Uterus (tissue), 4 donors: Measurements from ENCODE around the gene RPL23. TPM values are rescaled to one million over a fixed set of nuclear protein-coding genes. Genes with fewer than 3 reads are reported as not detected.
A peak's percentile ranks its signal among the peaks of the same experiment; 100 is the strongest.

Source experiments
- DNase-seq, 2 donors: peaks; one replicate each; pipeline ENCODE4 v3.0.0-alpha.2; 2019 to 2020
- H3K27ac ChIP-seq, 2 donors: fragments of 200-600 bp; sonication (generic); 1 replicate in 1 of 2; 2 replicates in 1 of 2; pipeline ENCODE4 v1.5.1; 2016 to 2018
- H3K27me3 ChIP-seq, 2 donors: fragments of 200-600 bp; sonication (generic); one replicate each; pipeline ENCODE4 v1.5.1; 2018 to 2019; ENCODE audit warnings: control low read depth in 1 of 2
- H3K36me3 ChIP-seq, 2 donors: fragments of 200-600 bp; sonication (generic); one replicate each; pipeline ENCODE4 v1.5.1; 2019; ENCODE audit warnings: control low read depth in 1 of 2
- H3K4me1 ChIP-seq, 2 donors: fragments of 200-600 bp; sonication (generic); one replicate each; pipeline ENCODE4 v1.5.1; 2018 to 2019; ENCODE audit warnings: control low read depth in 1 of 2
- H3K4me3 ChIP-seq, 2 donors: fragments of 200-600 bp; sonication (generic); 1 replicate in 1 of 2; 2 replicates in 1 of 2; pipeline ENCODE4 v1.5.1; 2018 to 2019; ENCODE audit warnings: mild to moderate bottlenecking in 1 of 2
- H3K9me3 ChIP-seq, 2 donors: fragments of 200-600 bp; sonication (generic); one replicate each; pipeline ENCODE4 v1.5.1; 2019; ENCODE audit warnings: control low read depth in 1 of 2
- POLR2A ChIP-seq, 2 donors: fragments of 450-650 bp; IDR thresholded peaks; one replicate each; pipeline ENCODE4 v1.6.1; 2016; ENCODE audit warnings: antibody characterized with exemption in 2 of 2, mild to moderate bottlenecking in 1 of 2, moderate library complexity in 1 of 2
- intact Hi-C: fragments of 100-400 bp; cut with DNase I; formaldehyde crosslinking; loops from one replicate; pipeline ENCODE4 v1.15.1; 2023; ENCODE audit warnings: low total_unique reads
- total RNA-seq, 4 donors: library from RNA; depleted of rRNA in 3 of 4; stranded (reverse); fragments of >200 nt in 3 of 4; gene quantifications; one replicate each; pipeline versions ENCODE4 v1.1.0 to v1.2.4, GENCODE V29; 2014 to 2023
- TF ChIP-seq, protein P1 (sequence below), 4 experiments: fragments of 200-600 bp in 2 of 4; fragments of 450-650 bp in 2 of 4; sonication (generic) in 2 of 4; IDR thresholded peaks; one replicate each; pipeline ENCODE4 v1.5.1; 2016 to 2019; ENCODE audit warnings: antibody characterized with exemption in 4 of 4, mild to moderate bottlenecking in 2 of 4, moderate library complexity in 1 of 4
- donor health status: DM: yes; HTN: yes; CAD: no.

The RPL23 gene
- total RNA-seq, 4 donors from 2014 or later: 1,418 to 5,044 (median 2,630) TPM

DNA sequence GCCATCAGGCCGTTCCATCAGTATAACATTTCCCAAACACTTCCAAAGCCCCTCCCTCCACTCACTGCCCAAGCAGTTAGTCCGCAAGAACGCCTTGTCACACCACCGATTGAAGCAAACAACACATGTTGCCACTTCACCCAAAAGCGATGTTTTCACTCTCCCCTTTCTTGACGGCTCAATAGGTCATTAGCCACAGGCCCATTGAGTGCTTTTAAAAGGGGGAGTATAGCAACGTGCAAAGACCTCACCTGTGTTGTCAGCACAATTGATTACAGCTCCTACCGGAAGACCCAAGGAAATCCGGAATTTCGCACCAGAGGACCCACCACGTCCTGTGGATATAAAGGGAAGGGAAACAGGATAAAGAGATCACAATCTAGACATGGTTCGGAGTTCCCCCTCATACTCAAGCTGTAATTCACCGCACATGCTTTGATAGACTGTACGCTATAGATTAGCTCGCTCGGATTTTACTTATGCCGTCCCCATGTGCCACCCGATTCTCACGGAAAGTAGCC is 690 bp downstream of the RPL23 start:
- intact Hi-C loops: no loop called here
- TF ChIP-seq, protein P1, sequence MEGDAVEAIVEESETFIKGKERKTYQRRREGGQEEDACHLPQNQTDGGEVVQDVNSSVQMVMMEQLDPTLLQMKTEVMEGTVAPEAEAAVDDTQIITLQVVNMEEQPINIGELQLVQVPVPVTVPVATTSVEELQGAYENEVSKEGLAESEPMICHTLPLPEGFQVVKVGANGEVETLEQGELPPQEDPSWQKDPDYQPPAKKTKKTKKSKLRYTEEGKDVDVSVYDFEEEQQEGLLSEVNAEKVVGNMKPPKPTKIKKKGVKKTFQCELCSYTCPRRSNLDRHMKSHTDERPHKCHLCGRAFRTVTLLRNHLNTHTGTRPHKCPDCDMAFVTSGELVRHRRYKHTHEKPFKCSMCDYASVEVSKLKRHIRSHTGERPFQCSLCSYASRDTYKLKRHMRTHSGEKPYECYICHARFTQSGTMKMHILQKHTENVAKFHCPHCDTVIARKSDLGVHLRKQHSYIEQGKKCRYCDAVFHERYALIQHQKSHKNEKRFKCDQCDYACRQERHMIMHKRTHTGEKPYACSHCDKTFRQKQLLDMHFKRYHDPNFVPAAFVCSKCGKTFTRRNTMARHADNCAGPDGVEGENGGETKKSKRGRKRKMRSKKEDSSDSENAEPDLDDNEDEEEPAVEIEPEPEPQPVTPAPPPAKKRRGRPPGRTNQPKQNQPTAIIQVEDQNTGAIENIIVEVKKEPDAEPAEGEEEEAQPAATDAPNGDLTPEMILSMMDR (IDR thresholded peaks at IDR 0.05): no peak
- no peak for TF ChIP-seq POLR2A (IDR thresholded peaks at IDR 0.05)
- DNase-seq: no peak
- H3K36me3 ChIP-seq: no peaks in the 10 kb centered on the region
- no peaks in the 10 kb centered on the region for H3K27me3 ChIP-seq
- peak overlapping the region; percentile 48 to 50 for H3K4me3 ChIP-seq
- no peaks in the 10 kb centered on the region for H3K9me3 ChIP-seq
- peak overlapping the region; percentile 95 for H3K27ac ChIP-seq
- H3K4me1 ChIP-seq: no peaks in the 10 kb centered on the region

- H3K27ac ChIP-seq: no peak overlapping the region
Observed at GRCh38 chr17:38851434-38851833, 2.1 kb downstream of the RPL23 start.

DNA sequence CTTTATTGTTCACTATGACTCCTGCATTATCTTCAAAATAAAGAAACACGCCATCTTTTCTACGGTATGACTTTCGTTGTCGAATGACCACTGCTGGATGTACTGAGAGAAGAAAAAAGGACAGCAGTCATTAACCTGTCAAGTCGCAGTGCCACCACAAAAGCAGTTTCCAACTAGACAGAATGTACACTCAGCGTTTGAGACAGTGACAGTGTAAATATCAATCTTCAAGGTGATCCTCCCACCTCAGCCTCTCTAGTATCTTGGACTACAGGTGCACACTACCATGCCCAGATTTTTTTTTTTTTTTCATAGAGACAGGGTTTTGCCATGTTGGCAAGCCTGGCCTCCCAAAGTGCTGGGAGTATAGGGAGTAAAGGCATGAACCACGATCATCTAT is 3.1 kb downstream of the RPL23 start:
- no peaks in the 10 kb centered on the region for H3K36me3 ChIP-seq
- no peak for TF ChIP-seq POLR2A (IDR thresholded peaks at IDR 0.05)
- TF ChIP-seq, protein P1 (IDR thresholded peaks at IDR 0.05): no peak
- intact Hi-C loops: no loop called here

More at GRCh38 chr17:38851434-38851833, 2.1 kb downstream of the RPL23 start:
- Histone ChIP-seq H3K4me1 (no peaks in the 10 kb centered on the region), H3K4me3 (no peak overlapping the region), H3K9me3 (no peaks in the 10 kb centered on the region), H3K27me3 (no peaks in the 10 kb centered on the region), H3K36me3 (no peaks in the 10 kb centered on the region)
- DNase-seq: no peak
- intact Hi-C loops: no loop called here
- TF ChIP-seq, protein P1 (IDR thresholded peaks at IDR 0.05): no peak
- TF ChIP-seq POLR2A (IDR thresholded peaks at IDR 0.05): no peak

GRCh38 chr17:38848939-38849605 is 4.4 kb downstream of the RPL23 start:
- Histone ChIP-seq H3K4me1 (no peaks in the 10 kb centered on the region), H3K4me3 (no peak overlapping the region), H3K36me3 (no peaks in the 10 kb centered on the region), H3K9me3 (no peaks in the 10 kb centered on the region), H3K27me3 (no peaks in the 10 kb centered on the region), H3K27ac (no peak overlapping the region)
- no peak for DNase-seq
- intact Hi-C loops: no loop called here
- TF ChIP-seq, protein P1 (IDR thresholded peaks at IDR 0.05): no peak
- TF ChIP-seq POLR2A (IDR thresholded peaks at IDR 0.05): no peak

More for the DNA sequence above, 3.1 kb downstream of the RPL23 start:
- no peak for DNase-seq
- H3K4me3 ChIP-seq: no peak overlapping the region
- H3K4me1 ChIP-seq: no peaks in the 10 kb centered on the region
- no peak overlapping the region for H3K27ac ChIP-seq
- H3K27me3 ChIP-seq: no peaks in the 10 kb centered on the region
- no peaks in the 10 kb centered on the region for H3K9me3 ChIP-seq

DNA sequence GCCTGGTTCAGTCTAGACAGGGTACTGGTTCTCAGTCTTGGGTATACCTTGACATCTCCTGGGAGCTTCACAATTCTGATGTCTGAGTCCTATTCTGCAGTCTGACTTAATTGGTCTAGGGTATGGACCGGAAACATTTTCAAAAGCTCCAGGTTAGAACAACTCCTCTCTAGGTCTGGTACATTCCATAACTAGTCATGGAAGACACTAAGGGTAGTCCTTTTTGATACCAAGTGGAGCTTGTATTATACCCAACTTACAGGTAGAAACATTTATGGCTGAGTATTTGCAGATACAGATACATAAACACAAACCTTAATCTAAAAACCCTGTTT is 5.0 kb downstream of the RPL23 start:
- intact Hi-C loops: no loop called here
- no peak for DNase-seq
- no peaks in the 10 kb centered on the region for H3K4me1 ChIP-seq
- no peaks in the 10 kb centered on the region for H3K27me3 ChIP-seq
- H3K4me3 ChIP-seq: no peak overlapping the region
- no peaks in the 10 kb centered on the region for H3K36me3 ChIP-seq
- no peak overlapping the region for H3K27ac ChIP-seq
- no peaks in the 10 kb centered on the region for H3K9me3 ChIP-seq
- TF ChIP-seq, protein P1 (IDR thresholded peaks at IDR 0.05): no peak
- no peak for TF ChIP-seq POLR2A (IDR thresholded peaks at IDR 0.05)
